MM.1S (cell line): ENCODE measurements around the gene ZBTB8A.

Source experiments
- CTCF ChIP-seq: fragments of 300-600 bp; sonication (generic); IDR thresholded peaks from 2 replicates; pipeline ENCODE4 v1.5.1; 2016; ENCODE audit warnings: antibody characterized with exemption, low read length, mixed read lengths
- EZH2 ChIP-seq: fragments of 300-600 bp; sonication (generic); optimal IDR thresholded peaks from 2 replicates; pipeline ENCODE3; 2017; ENCODE audit warnings: low read depth, mild to moderate bottlenecking, antibody characterized with exemption, low read length, mixed read lengths
- EZH2phosphoT487 ChIP-seq: fragments of 300-600 bp; sonication (generic); IDR thresholded peaks from 2 replicates; pipeline ENCODE4 v1.6.1; 2018; ENCODE audit warnings: antibody characterized with exemption, low read length

DNA sequence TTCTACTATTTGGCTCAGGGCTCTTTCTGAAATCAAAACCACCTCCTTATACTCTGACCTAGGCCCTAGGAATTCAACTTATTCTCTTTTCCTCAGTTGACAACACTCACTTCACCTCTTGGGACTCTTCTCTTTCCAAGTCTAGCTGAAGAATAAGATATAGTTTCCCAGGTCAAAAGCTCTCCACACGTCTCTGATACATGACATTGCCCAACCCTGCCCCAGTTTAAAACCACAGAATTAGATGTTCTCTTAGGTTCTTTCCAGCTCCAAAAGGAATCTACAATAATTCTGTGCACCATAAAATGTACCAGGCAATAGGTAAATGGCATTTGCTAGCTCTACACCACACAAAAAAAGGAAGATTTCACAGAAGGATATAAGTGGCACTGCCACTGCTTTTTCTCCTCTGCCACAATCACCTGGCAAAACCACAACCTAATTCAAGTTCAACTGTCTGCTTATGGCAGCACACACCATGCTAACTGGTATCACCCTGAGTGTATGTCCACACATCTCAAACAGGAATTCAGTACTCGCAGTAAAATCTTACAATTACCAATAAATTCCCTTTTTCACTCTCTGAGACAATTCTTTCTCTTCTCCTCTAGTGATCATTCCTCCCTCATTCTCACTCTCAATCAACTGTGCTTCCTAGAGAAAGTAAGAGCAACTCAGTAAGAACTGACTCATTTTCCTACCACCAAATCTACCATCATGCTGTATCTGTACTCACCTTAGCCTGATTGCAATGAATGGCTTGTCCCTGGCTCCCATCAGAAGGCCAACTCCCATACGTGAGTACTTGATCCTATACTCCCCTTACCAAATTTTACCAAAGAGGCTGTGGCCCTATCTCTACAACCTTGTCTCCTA is 83.8 kb downstream of the ZBTB8A start:
- no peak for TF ChIP-seq CTCF
- no peak for TF ChIP-seq EZH2phosphoT487
- TF ChIP-seq EZH2: no peak
